Measurements from ENCODE around the gene KCNQ5.

The KCNQ5 gene

GRCh38 chr6:73030257-73030656 lies 408.4 kb downstream of the KCNQ5 start:
- H3K27ac ChIP-seq (ENCODE audit: poor library complexity, severe bottlenecking), result no peak overlapping the region
- no peak overlapping the region for H3K4me3 ChIP-seq (ENCODE audit: severe bottlenecking)
- H3K36me3 ChIP-seq (ENCODE audit: low read depth), result no peaks in the 10 kb centered on the region
- no peak for TF ChIP-seq CTCF (IDR thresholded peaks at IDR 0.05; ENCODE audit: poor library complexity, severe bottlenecking)
- DNase-seq (ENCODE audit: low spot score), result no peak
- peaks cover 24% of the 10 kb centered on the region for H3K4me1 ChIP-seq (ENCODE audit: insufficient read depth, poor library complexity, severe bottlenecking)
- no peaks in the 10 kb centered on the region for H3K27me3 ChIP-seq (ENCODE audit: insufficient read depth, poor library complexity, severe bottlenecking)
- peak; percentile 41; the same call in 2 of the 3 replicates for ATAC-seq (ENCODE audit: low read depth)
- H3K9me3 ChIP-seq (ENCODE audit: severe bottlenecking), result no peaks in the 10 kb centered on the region

GRCh38 chr6:73030791-73031782 lies 409.2 kb downstream of the KCNQ5 start:
- no peak for TF ChIP-seq CTCF (IDR thresholded peaks at IDR 0.05; ENCODE audit: poor library complexity, severe bottlenecking)
- DNase-seq (ENCODE audit: low spot score), result no peak
- Histone ChIP-seq H3K27me3 (ENCODE audit: insufficient read depth, poor library complexity, severe bottlenecking) (no peaks in the 10 kb centered on the region), H3K27ac (ENCODE audit: poor library complexity, severe bottlenecking) (no peak overlapping the region), H3K9me3 (ENCODE audit: severe bottlenecking) (no peaks in the 10 kb centered on the region), H3K36me3 (ENCODE audit: low read depth) (no peaks in the 10 kb centered on the region), H3K4me3 (ENCODE audit: severe bottlenecking) (no peak overlapping the region), H3K4me1 (ENCODE audit: insufficient read depth, poor library complexity, severe bottlenecking) (peaks cover 24% of the 10 kb centered on the region)
- no peak for ATAC-seq (ENCODE audit: low read depth)

GRCh38 chr6:73032586-73032985 lies 410.7 kb downstream of the KCNQ5 start:
- Histone ChIP-seq H3K36me3 (ENCODE audit: low read depth) (no peaks in the 10 kb centered on the region), H3K27ac (ENCODE audit: poor library complexity, severe bottlenecking) (peak overlapping the region; percentile 26), H3K4me3 (ENCODE audit: severe bottlenecking) (no peak overlapping the region), H3K27me3 (ENCODE audit: insufficient read depth, poor library complexity, severe bottlenecking) (no peaks in the 10 kb centered on the region), H3K9me3 (ENCODE audit: severe bottlenecking) (no peaks in the 10 kb centered on the region), H3K4me1 (ENCODE audit: insufficient read depth, poor library complexity, severe bottlenecking) (peaks cover 24% of the 10 kb centered on the region)
- no peak for DNase-seq (ENCODE audit: low spot score)
- TF ChIP-seq CTCF (IDR thresholded peaks at IDR 0.05; ENCODE audit: poor library complexity, severe bottlenecking), result no peak
- ATAC-seq (ENCODE audit: low read depth), result peak; percentile 94

GRCh38 chr6:73036689-73037088 lies 414.8 kb downstream of the KCNQ5 start:
- Histone ChIP-seq H3K4me3 (ENCODE audit: severe bottlenecking) (no peak overlapping the region), H3K27ac (ENCODE audit: poor library complexity, severe bottlenecking) (no peak overlapping the region), H3K27me3 (ENCODE audit: insufficient read depth, poor library complexity, severe bottlenecking) (no peaks in the 10 kb centered on the region), H3K36me3 (ENCODE audit: low read depth) (no peaks in the 10 kb centered on the region), H3K4me1 (ENCODE audit: insufficient read depth, poor library complexity, severe bottlenecking) (peaks cover 13% of the 10 kb centered on the region), H3K9me3 (ENCODE audit: severe bottlenecking) (no peaks in the 10 kb centered on the region)
- ATAC-seq (ENCODE audit: low read depth) (no peak), DNase-seq (ENCODE audit: low spot score) (no peak)
- no peak for TF ChIP-seq CTCF (IDR thresholded peaks at IDR 0.05; ENCODE audit: poor library complexity, severe bottlenecking)

- no peak for TF ChIP-seq CTCF (IDR thresholded peaks at IDR 0.05; ENCODE audit: poor library complexity, severe bottlenecking)
- DNase-seq (ENCODE audit: low spot score), result no peak
These were observed 419.2 kb downstream of the KCNQ5 start for GRCh38 chr6:73041051-73041450.

More at GRCh38 chr6:73041051-73041450, 419.2 kb downstream of the KCNQ5 start:
- Histone ChIP-seq H3K36me3 (ENCODE audit: low read depth) (no peaks in the 10 kb centered on the region), H3K4me3 (ENCODE audit: severe bottlenecking) (no peak overlapping the region), H3K4me1 (ENCODE audit: insufficient read depth, poor library complexity, severe bottlenecking) (no peaks in the 10 kb centered on the region), H3K27ac (ENCODE audit: poor library complexity, severe bottlenecking) (no peak overlapping the region), H3K9me3 (ENCODE audit: severe bottlenecking) (no peaks in the 10 kb centered on the region), H3K27me3 (ENCODE audit: insufficient read depth, poor library complexity, severe bottlenecking) (no peaks in the 10 kb centered on the region)
- ATAC-seq (ENCODE audit: low read depth), result no peak

Data from RWPE2 (cell line).